ENCODE data around the gene AGXT.

The AGXT gene

DNA sequence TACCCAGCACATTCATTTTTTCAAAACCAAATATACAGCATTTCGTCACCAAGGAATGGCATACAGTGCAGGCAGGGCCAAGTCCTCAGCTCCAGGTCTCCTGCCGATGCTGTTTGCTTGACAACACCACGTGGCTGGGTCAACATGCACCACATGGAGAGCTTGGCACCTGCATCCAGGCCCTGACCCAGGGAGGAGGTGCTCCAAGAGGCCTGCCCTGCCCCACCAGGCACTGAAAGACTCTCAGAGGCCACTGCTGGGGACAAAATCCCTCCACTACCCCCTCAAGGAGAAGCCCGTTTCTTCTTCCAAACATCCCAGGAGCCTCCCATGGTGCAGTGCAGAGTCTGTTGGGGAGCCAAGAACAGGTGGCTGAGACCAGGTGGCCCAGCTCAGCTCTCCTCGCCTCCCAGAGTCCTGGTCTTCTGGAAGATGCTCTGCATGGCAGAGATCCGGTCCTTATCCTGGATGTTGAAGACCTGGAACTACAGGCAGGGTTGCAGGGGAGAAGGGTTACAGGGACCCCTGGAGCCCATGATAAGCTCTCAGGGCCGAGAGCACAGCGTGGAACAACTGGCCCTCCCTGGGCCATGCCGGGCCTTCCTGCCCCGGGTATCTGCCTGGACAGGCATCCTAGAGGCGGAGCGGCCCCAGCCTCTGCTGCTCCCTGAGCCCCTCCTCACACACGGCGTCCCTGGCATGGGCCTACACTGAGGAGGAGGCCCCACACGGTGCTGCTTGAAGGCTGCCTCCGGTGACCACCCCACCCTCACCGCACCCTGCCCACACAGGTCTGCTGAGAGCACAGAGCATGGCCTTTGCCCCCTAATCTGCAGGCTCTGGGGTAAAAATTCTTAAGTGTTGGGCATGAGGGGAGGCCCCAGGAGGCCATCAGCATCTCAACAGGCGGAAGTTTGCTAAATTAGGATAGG lies 18.3 kb downstream of the AGXT start:
- no peak for DNase-seq

DNA sequence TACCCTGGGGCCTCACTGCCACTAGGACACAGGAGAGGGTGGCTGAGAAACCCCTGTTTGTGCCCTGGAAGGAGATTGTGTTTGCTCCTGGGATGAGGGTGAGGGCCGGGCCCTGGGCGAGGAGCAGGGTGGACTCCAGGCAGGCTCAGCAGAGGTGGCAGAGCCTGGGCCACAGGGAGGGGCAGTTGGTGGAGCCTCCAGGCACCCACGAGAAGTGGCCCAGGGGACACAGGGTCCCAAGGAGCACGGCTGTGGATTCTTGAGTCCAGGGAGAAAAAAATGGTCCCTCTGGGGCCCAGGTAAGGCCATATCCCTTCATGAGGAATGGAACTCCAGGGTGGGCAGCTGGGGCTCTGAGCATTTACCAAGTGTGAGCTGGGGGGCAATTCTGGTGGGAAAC lies 19.0 kb downstream of the AGXT start:
- DNase-seq, result no peak

DNA sequence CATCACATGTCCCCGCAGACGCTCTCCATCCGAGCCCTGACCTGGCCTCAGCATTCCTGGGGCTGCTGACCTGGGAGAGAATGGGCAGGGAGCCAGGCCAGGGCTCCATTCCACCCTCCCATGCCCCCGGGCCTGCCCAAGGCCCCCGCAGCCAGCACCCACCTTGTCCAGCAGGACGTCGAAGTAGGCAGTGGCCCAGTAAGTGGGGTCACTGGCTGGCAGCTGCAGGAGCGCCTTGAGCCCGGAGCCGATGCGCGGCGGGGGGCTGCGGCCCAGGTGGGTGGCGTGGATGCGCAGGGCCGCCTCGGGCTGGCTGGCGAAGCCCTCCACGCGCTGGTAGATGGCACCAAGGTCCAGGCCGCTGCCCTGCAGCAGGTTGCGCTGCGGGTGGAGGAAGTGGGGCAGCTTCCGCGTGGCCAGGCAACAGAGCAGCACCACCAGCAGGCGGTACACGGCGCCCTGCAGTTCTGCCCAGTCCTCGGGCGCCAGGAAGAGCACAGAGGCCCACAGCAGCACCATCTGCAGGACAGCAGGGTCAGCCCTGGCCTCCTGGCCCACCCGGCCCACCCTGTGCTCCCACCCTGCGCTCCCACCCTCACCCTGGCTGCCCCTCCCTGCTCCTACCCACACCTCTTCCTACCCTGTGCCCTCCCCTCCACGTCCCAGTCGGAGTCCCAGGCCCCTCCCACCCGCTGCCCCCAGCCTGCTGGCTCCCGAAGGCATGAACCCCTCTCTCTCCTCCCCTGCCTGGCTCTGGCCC lies 19.7 kb downstream of the AGXT start:
- DNase-seq, result no peak

DNA sequence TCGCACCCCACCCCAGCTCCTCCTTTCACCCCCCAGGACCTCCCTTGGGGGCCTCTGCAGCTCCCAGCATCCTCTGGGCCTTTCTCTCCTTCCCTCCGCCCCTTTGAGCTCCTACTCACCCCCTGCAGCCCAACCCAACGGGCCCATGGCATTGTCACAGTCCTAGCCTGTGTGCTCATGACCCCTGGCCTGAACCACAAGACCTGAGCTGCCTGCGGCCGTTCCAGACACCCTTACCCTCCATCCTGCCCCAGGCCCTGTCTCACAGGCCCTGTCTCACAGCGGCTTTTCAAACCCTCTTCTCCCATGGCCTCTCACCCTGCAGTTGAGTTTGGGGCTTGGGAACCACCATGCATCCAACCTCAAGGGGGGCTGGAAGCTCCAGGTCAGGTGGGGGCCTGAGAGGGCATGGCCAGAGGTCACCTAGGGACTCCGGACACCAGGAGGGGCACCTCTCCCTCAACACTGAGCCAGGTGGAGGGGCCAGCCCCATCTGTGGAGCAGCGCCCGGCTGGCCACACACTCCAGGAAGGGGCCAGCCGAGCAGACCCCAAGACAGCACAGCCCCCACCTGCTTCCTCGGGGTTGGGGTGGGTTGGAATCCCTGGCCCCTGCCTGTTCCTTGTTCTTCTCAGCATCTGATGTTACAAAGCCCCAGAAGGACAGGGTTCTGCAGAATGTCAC lies 20.4 kb downstream of the AGXT start:
- DNase-seq, result no peak

DNA sequence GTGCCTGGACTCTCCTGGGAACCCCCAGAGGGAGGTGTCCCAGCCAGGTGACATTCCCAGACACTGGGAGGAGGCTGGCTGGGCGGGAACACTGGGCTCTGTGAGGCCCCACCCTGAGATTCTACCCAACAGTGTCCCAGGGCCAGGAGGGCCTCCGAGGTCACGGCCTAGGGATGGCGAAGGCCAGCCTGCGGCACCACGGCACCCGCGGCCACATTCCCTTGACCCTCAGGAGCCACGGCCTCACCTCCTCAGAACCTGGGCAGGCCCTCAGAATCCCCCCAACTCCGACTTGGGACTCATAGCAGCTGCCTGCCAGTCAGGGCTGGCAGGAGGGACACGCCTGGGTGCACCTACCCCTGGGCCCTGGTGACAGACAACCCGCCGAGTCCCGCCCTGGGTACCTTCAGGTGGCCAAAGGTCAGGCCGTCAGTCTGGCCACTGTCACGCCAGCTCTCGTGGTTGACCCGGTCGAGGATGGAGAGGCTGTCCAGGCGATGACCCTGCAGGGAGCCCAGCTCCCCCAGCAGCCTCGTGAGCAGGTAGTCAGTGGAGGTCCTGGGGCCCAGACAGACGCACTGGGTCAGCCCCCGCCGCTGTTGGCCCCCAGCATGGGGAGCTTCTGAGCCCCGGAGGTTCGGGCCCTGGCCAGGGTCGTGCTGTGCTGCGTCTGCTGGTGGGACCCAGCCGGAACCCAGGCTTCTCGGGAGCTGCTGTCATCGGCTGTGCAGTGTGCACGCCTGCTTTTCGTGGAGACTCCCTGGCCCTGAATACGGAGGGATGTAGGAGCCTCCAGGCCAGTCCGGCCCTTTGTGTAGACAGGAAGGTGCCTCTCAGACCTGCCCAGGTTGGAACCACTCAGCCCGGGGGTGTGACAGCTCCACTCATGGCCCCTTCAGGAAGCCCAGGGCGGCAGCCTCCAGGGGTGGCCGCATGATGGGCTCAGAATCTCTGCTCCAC lies 21.3 kb downstream of the AGXT start:
- DNase-seq, result no peak

DNA sequence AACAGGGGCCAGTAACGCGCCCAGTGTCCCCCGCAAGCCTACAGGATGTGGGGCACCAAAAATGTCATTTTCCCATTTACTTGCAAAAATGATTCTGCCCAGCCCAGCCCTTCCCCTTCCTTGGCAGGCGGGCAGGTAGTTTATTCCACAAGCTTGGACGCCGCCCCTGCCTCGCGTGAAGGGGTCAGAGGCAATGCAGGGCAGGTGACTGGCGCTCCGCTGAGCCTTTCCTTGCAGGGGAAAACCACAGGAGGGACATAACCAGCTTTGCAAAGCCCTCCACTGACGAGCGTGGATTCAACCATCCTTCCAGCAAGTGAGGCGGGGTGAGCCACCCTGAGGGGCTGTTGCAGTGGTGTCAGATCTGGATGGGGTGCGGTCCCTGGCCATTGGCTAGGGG lies 22.1 kb downstream of the AGXT start:
- DNase-seq, result no peak

DNA sequence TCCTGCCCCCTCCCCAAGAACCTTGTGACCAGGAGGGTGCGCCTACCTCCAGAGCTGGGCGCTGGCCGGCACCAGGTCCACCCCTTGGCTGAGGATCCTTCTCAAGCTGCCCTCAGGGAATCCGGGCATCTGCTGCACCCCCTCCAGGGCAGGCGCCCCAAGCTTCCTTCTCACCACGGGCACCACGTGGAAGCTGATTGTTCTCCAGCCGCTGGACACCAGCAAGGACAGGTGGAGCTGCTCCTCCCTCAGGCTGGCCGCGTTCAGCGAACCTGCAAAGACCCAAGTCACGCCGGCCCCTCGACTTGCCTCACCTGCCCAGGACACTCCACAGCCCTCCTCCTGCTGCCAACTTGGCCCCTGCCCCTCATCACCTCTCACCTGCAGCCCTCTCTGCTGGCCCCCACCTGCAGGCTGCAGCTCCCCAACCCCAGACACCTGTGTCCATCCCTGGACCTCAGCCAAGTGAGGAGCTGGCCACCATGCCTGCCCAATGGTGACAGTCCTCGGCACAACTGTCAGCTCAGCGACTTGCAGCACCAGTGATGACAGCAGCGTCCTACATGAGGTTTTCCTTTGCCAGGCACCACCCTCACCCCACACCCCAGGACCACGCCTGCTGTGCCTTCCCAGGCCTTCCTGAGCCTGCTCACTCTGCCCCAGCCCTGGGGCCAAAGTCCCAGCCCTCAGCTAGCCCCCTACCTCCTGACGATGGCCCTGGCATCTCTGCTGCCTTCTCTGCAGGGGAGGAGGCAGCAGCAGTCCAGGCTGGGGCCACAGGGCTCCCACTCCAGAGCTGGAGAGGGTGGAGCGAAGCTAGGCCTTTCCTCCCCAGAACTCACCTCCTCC lies 23.1 kb downstream of the AGXT start:
- no peak for DNase-seq

DNA sequence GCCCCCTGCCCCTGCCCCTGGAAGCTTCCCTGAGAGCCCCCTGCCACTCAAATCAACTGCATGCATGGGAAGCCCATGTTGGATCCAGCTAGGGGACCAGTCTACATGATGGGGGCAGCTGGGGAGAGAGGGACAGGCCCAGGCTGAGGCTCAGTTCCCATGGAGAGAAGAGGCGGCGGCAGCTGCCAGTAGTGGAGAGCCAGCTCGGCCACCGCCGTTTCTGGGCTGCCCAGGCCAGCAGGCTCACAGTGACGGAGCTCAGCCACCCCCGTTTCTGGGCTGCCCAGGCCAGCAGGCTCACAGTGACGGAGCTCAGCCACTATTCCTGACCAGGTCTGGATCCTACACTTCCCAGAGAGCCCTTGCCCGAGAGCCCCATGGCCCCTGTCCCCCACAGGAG lies 23.7 kb downstream of the AGXT start:
- no peak for DNase-seq

DNA sequence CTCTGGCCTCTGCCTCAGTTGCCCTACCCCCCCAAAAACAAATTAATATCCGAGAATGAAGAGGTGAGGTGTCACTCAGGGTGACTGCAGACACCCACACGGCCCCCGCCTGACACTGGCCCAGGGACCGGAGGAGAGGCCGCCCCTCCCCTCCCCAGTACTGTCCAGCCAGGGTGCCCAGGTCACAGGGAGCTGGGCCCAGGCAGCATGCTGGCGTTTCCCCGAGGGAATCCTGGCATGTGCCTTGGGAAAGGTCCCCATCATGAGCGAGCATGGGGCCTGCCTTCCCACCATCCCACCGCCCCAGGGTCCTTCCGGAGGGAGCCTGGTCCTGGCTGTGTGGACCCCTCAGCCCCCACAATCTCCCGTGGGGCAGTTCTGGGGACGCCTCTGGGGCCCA lies 24.3 kb downstream of the AGXT start:
- no peak for DNase-seq

DNA sequence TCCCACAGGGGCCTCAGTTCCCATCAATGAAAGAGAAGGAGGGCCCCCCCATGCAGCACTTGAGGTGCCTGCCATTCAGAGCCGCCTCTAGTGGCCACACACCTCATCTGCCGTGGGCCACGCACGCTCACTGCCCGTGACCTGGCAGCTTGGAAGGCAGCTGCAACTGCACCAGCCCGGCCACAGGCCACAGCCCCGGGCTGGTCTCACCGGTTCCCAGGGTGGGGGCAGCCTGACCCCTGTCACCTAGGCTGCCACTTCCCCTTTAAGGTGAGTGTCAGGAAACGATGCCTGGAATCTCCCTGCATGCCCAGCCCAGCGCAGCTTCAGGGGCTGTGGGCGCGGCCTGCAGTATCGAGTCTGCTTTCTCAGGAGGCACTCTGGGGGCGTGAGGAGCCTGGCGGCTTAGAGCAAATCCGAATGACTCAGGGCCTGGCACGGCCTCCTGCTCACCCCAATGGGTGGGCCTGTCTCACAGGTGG lies 24.8 kb downstream of the AGXT start:
- DNase-seq, result peak in 1 of 2 experiments; percentile 51

DNA sequence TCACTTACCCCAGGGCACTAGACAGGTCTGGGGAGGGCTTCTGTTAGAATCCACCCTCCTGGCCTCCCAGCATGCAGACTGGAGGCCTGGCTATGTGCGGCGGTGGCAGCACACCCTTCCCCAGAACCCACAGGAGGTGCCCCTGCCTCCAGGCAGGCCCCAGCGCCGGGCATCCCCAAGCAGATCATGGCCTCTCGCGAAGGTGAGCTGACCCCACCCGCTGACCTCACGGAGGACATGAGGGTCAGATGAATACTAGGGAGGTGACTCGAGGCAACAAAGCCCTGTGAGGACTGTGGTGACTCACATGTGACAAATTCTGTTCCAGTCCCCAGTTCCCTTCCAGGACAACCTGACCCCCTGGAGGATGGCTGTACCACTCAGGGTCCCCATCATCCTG lies 25.4 kb downstream of the AGXT start:
- DNase-seq, result no peak

DNA sequence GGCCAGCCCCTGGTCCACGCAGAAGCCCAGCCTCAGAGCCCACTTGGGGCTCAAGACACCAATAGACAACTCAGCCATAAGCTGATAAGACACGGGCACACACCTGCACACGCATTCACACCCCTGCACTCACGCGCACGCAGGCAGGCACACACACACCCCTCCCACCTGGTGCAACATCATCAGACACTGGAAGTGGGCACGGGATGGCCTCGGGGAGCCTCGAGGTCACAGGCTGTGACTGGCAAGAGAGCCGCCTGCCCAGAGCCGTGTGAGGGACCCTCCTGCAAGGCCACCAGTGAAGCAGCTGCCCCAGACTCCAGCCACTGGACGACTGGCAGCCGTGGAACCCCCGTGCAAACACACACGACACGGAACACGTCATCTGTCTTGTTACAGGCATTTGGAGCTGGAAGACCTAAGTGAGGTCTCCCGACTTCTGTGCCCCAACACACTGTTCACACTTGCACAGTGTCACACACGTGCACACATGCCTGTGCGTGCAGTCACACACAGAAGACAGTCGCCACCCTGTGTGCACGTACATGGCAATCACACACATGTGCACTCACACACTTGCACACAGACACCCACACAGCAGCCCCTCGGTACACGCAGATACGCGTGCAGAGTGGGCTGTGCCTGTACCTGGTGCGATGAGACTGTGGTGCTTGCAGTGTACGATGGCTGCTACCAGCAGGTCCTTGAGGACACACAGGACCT lies 26.4 kb downstream of the AGXT start:
- DNase-seq, result no peak

DNA sequence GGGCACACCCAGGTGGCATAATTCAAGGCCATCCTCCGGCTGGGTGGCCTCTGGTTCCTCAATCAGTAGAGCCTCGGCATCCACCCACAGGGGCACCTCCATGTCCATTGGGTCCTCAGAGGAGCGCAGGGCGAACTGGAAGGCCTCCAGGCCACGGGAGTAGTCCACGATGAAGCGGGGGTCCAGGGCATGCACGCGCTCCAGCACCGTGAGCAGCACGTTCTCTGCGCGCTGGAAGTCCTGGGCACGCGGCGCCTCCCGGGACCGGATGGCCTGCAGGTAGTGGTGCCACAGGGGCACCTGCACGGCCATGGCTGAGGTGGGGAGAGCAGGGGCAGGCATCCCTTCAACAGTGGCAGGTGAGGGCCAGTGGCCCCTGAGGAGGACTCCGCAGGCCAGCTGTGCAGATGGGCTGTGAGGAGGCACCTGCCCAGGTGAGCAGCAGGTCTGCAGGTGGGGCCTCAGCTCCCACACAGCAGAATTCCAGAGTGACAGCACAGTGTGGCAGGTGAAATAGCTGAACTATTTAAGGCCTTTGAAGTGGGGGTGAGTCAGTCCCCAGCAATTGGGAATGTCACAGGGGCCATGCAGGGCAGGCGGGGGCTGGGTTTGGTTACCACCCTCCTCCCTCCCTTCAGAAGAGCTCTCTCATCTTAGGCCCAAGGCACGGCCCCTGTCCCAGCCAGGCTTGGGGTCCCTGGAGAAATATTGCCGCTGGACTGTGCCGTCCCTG lies 27.2 kb downstream of the AGXT start, which contains the start of gene MAB21L4:
TSS of gene MAB21L4 (minus strand) at position 501 of the 733 bp plus-strand sequence. CDS start at position 342, 159 bp downstream.
- DNase-seq, result no peak

DNA sequence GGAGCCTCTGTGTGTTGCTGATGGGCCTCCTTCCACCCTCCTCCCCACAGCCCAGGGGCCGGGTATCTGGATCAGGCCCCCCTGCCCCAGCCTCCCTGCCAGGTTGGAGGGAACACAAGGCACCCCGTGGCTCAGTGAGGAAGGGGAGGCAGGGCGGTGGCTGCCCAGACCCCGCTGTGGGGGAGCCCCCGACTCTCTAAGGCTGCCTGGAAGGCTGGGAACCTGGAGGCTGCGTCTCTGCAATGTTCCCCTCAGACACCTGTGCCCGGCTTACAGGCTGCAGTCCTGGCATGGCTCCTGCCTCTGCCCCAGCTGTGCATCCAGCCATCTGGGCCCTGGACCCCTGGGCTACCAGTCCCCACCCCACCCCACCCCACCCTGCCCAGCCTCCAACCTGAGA lies 27.8 kb downstream of the AGXT start:
- no peak for DNase-seq

DNA sequence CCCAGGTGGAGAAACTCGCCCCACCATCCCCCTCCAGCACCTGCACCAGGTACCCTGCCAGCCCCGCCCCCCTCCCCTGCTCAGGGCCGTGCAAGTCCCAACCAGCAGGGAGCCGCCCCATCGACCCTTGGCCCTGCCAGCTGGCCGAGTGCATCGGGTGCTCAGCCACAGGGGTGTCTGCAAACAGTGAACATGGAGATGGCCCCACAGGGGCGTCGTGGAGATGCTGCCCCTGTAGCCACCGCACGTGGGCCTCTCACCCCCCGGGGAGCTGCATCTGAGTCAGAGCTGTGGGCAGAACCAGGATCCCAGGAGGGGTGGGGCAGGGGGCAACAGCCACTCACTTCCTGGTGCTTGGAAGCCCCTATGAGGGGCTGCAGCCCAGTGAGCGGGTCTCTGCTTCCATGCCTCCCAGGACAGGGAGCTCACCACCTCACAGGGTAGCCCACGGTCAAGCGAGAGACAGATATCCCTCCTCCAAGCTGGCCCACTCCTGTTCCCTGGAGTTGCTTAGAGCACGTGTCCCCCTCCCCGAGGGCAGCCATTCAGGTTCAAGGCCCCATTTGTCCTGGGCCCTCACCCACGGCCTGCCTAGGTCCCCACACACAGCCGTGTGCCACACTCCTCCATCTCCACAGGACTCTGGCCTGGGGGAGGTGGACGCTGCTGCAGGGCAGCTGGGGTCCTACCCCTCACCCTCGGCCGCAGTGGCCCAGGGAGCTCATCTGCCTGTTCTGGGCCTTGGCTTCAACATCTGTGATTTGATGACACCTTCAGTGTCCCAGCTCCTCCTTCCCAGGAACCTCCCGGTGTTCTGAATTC lies 28.5 kb downstream of the AGXT start:
- DNase-seq, result peak; percentile 30 to 92

DNA sequence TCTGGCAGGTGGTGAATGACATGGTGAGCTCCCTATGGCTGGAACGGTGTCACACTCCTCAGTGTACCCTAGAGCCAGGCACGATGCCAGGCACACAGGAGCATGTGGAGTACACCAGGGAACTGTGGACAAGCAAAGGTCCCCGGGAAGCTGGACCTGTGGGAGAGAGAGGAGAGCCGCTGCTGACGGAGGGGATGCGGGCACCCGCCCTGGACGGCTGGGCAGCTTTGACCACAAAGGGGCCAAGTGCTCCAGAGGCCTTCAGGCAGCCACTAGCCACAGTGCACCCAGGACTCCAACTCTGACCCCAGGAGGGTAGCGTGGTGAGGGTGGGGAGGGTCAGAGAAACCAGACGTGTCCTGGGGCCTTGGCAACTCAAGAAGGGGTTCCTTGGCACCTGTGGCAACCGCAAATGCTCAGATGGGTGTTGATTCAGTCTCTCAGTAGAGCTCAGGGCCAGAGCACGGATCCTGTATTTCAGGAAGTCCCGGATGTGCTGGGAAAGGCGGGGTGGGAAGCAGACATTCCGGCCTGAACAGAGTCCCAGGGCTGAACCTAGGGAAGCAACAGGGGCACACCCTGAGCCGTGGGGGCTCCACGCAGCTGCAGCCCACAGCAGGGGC lies 29.6 kb downstream of the AGXT start:
- no peak for DNase-seq

DNA sequence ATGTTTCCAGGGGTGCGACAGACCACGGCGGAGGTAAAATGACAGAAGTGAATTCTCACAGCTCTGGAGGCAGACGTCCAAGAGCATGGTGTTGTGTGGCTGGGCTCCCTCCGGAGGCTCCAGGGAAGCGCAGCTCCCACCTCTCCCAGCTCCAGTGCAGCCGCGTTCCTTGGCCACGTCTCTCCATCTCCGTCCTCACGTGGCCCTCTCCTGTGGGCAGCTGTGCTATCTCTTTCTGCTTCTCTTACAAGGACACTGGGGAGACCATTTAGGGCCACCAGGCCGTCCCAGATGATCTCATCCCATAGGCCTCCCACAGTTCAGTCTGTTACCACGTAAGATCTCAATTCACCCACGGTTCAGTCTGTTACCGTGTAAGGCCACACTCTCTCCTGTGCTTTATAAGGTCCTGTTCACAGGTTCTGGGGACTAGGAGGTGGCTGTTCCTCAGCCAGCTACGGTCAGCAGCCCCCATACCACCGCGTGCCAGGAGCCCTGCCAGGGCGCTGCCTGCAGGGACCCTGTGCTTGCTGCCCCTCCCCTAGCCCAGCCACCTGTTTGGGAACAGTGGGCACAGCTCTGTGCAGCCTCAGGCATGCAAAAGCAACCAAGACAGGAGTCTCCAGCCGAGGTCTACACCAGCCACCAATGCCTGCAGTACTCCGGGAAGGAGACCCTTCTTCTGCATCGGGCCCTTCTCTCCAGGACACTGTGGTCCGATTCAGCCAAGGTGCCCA lies 30.3 kb downstream of the AGXT start:
- no peak for DNase-seq

DNA sequence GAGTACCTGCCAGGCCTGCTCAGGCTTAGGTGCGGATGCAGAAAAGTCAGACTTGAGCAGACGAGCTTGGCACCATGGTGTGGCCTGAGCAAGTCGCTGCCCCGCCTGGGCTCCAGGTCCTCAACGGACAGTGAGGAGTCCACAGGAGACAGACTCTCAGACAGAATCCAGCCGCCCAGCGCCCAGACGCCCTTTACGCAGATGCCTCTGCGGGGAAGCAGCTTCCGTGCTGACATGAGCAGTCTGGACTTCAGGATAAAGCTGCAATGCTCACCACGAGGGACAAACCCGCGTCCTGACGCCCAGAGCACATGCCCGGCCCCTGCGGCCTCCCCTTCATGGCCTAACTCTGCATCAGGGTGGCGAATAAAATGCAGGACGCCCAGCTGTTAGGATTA lies 30.8 kb downstream of the AGXT start:
- no peak for DNase-seq
